Endothelial cell (in vitro differentiated cells): Measurements from ENCODE around the gene LAMC1. TPM values are rescaled to one million over a fixed set of nuclear protein-coding genes. Genes with fewer than 3 reads are reported as not detected.

ENCODE experiments used
- DNase-seq: peaks from one replicate; pipeline ENCODE4 v3.0.0; 2021; ENCODE audit warnings: low spot score
- H3K27ac Mint-ChIP-seq: one replicate; pipeline ENCODE4 v1.8.0; 2021; ENCODE audit warnings: mixed read lengths, inconsistent platforms; ENCODE audit not compliant: unreplicated experiment
- H3K27me3 Mint-ChIP-seq: one replicate; pipeline ENCODE4 v1.8.0; 2021; ENCODE audit warnings: mild to moderate bottlenecking, moderate library complexity, mixed read lengths, inconsistent platforms; ENCODE audit not compliant: unreplicated experiment
- H3K36me3 Mint-ChIP-seq: one replicate; pipeline ENCODE4 v1.8.0; 2021; ENCODE audit warnings: mild to moderate bottlenecking, low read depth, mixed read lengths, inconsistent platforms; ENCODE audit not compliant: unreplicated experiment
- H3K4me1 Mint-ChIP-seq: one replicate; pipeline ENCODE4 v1.8.0; 2021; ENCODE audit warnings: mild to moderate bottlenecking, mixed read lengths, inconsistent platforms; ENCODE audit not compliant: unreplicated experiment
- H3K4me3 Mint-ChIP-seq: one replicate; pipeline ENCODE4 v1.8.0; 2021; ENCODE audit warnings: mild to moderate bottlenecking, mixed read lengths, inconsistent platforms; ENCODE audit not compliant: unreplicated experiment
- H3K9me3 Mint-ChIP-seq: one replicate; pipeline ENCODE4 v1.8.0; 2021; ENCODE audit warnings: mixed read lengths, inconsistent platforms; ENCODE audit not compliant: unreplicated experiment
- CTCF ChIP-seq: fragments of 200-600 bp; sonication (generic); IDR thresholded peaks from one replicate; pipeline ENCODE4 v1.5.0; 2021; ENCODE audit warnings: antibody characterized with exemption; ENCODE audit not compliant: unreplicated experiment
- total RNA-seq: library from RNA; stranded (reverse); fragmentation: NEBNext Ultra II Directional; extraction: Animal tissue kit (Norgen Biotek cat#: 25700); gene quantifications from one replicate; pipeline ENCODE4 v1.2.1, GENCODE V29; 2021; ENCODE audit not compliant: unreplicated experiment

Gene LAMC1
- total RNA-seq, 1 donor from 2014 or later = 265 TPM

GRCh38 chr1:183034682-183035081 is 11.5 kb downstream of the LAMC1 start:
- Mint-ChIP-seq H3K27ac (no peak overlapping the region), H3K27me3 (peaks cover 4% of the 10 kb centered on the region), H3K36me3 (peaks cover 4% of the 10 kb centered on the region), H3K9me3 (no peaks in the 10 kb centered on the region), H3K4me3 (no peak overlapping the region), H3K4me1 (peaks cover 34% of the 10 kb centered on the region)
- DNase-seq = no peak
- TF ChIP-seq CTCF = no peak

- H3K4me3 Mint-ChIP-seq = no peak overlapping the region
- peaks cover 5% of the 10 kb centered on the region for H3K27me3 Mint-ChIP-seq
- TF ChIP-seq CTCF = no peak
- peak overlapping the region; percentile 13 for H3K27ac Mint-ChIP-seq
- H3K4me1 Mint-ChIP-seq = peaks cover 61% of the 10 kb centered on the region
- no peaks in the 10 kb centered on the region for H3K9me3 Mint-ChIP-seq
- no peak for DNase-seq
- peaks cover 4% of the 10 kb centered on the region for H3K36me3 Mint-ChIP-seq
Observed at GRCh38 chr1:183038333-183038866, 15.2 kb downstream of the LAMC1 start.

- Mint-ChIP-seq H3K36me3 (peaks cover 2% of the 10 kb centered on the region), H3K4me1 (peaks cover 63% of the 10 kb centered on the region), H3K4me3 (no peak overlapping the region), H3K9me3 (no peaks in the 10 kb centered on the region), H3K27me3 (peaks cover 5% of the 10 kb centered on the region), H3K27ac (peak overlapping the region; percentile 97)
- no peak for TF ChIP-seq CTCF
- no peak for DNase-seq
Observed at GRCh38 chr1:183038913-183039312, 15.7 kb downstream of the LAMC1 start.

- Mint-ChIP-seq H3K27ac (peak overlapping the region; percentile 97), H3K9me3 (no peaks in the 10 kb centered on the region), H3K36me3 (no peaks in the 10 kb centered on the region), H3K4me3 (no peak overlapping the region), H3K27me3 (peaks cover 5% of the 10 kb centered on the region), H3K4me1 (peaks cover 68% of the 10 kb centered on the region)
- DNase-seq = no peak
- no peak for TF ChIP-seq CTCF
Observed at GRCh38 chr1:183039330-183039729, 16.1 kb downstream of the LAMC1 start.

GRCh38 chr1:183039985-183040447 is 16.8 kb downstream of the LAMC1 start:
- no peak for DNase-seq
- Mint-ChIP-seq H3K4me1 (peaks cover 71% of the 10 kb centered on the region), H3K4me3 (peak overlapping the region; percentile 65), H3K27me3 (peaks cover 5% of the 10 kb centered on the region), H3K27ac (peak overlapping the region; percentile 97), H3K36me3 (no peaks in the 10 kb centered on the region), H3K9me3 (no peaks in the 10 kb centered on the region)
- no peak for TF ChIP-seq CTCF
